Neuron (in vitro differentiated cells): ENCODE data around the gene YTHDF1.

Experiments used
- H2AFZ ChIP-seq: one replicate; pipeline ENCODE4 v1.6.1; 2013; ENCODE audit warnings: low read depth, mild to moderate bottlenecking, inconsistent platforms, low read length, moderate library complexity
- H3K27me3 ChIP-seq: one replicate; pipeline ENCODE4 v1.6.1; 2013; ENCODE audit warnings: low read length; ENCODE audit not compliant: insufficient read depth
- H3K36me3 ChIP-seq: one replicate; pipeline ENCODE4 v1.6.1; 2013; ENCODE audit warnings: low read length; ENCODE audit not compliant: insufficient read depth
- H3K4me1 ChIP-seq: one replicate; pipeline ENCODE4 v1.6.1; 2013; ENCODE audit warnings: low read length; ENCODE audit not compliant: insufficient read depth
- H3K4me3 ChIP-seq: 2 replicates; pipeline ENCODE4 v1.5.1; 2013; ENCODE audit warnings: mild to moderate bottlenecking, low read length, moderate library complexity
- H3K9me3 ChIP-seq: one replicate; pipeline ENCODE4 v1.6.1; 2013; ENCODE audit warnings: low read length

YTHDF1 gene

GRCh38 chr20:63204362-63204761, 11.6 kb downstream of the YTHDF1 start:
- H2AFZ ChIP-seq: no peak overlapping the region
- H3K4me1 ChIP-seq: no peaks in the 10 kb centered on the region
- H3K4me3 ChIP-seq: no peak overlapping the region
- no peaks in the 10 kb centered on the region for H3K27me3 ChIP-seq
- no peaks in the 10 kb centered on the region for H3K9me3 ChIP-seq
- peaks cover 86% of the 10 kb centered on the region for H3K36me3 ChIP-seq

GRCh38 chr20:63202811-63203526, 13.0 kb downstream of the YTHDF1 start:
- Histone ChIP-seq H3K4me1 (no peaks in the 10 kb centered on the region), H2AFZ (no peak overlapping the region), H3K27me3 (no peaks in the 10 kb centered on the region), H3K9me3 (no peaks in the 10 kb centered on the region), H3K36me3 (peaks cover 75% of the 10 kb centered on the region), H3K4me3 (no peak overlapping the region)

- no peaks in the 10 kb centered on the region for H3K4me1 ChIP-seq
- H3K36me3 ChIP-seq: peaks cover 79% of the 10 kb centered on the region
- no peaks in the 10 kb centered on the region for H3K9me3 ChIP-seq
Observed at GRCh38 chr20:63202021-63202420, 13.9 kb downstream of the YTHDF1 start.

GRCh38 chr20:63198606-63199005, 17.3 kb downstream of the YTHDF1 start:
- no peaks in the 10 kb centered on the region for H3K9me3 ChIP-seq
- no peak overlapping the region for H2AFZ ChIP-seq
- no peaks in the 10 kb centered on the region for H3K4me1 ChIP-seq
- H3K27me3 ChIP-seq: no peaks in the 10 kb centered on the region
- peaks cover 66% of the 10 kb centered on the region for H3K36me3 ChIP-seq
- H3K4me3 ChIP-seq: no peak overlapping the region

More at GRCh38 chr20:63202021-63202420, 13.9 kb downstream of the YTHDF1 start:
- Histone ChIP-seq H2AFZ (no peak overlapping the region), H3K27me3 (no peaks in the 10 kb centered on the region), H3K4me3 (no peak overlapping the region)

GRCh38 chr20:63196768-63197470, 19.0 kb downstream of the YTHDF1 start:
- Histone ChIP-seq H3K4me3 (no peak overlapping the region), H2AFZ (no peak overlapping the region), H3K4me1 (no peaks in the 10 kb centered on the region), H3K36me3 (peaks cover 49% of the 10 kb centered on the region), H3K9me3 (no peaks in the 10 kb centered on the region), H3K27me3 (no peaks in the 10 kb centered on the region)

- Histone ChIP-seq H3K36me3 (peaks cover 31% of the 10 kb centered on the region), H3K27me3 (no peaks in the 10 kb centered on the region), H2AFZ (no peak overlapping the region), H3K4me3 (no peak overlapping the region), H3K4me1 (no peaks in the 10 kb centered on the region), H3K9me3 (no peaks in the 10 kb centered on the region)
Observed at GRCh38 chr20:63194797-63195173, 21.1 kb downstream of the YTHDF1 start.

- Histone ChIP-seq H3K36me3 (peaks cover 28% of the 10 kb centered on the region), H2AFZ (no peak overlapping the region), H3K27me3 (no peaks in the 10 kb centered on the region), H3K4me1 (no peaks in the 10 kb centered on the region), H3K4me3 (no peak overlapping the region), H3K9me3 (no peaks in the 10 kb centered on the region)
Observed at GRCh38 chr20:63194007-63194796, 21.7 kb downstream of the YTHDF1 start.

GRCh38 chr20:63192721-63193120, 23.2 kb downstream of the YTHDF1 start:
- Histone ChIP-seq H2AFZ (no peak overlapping the region), H3K36me3 (peaks cover 25% of the 10 kb centered on the region), H3K27me3 (no peaks in the 10 kb centered on the region), H3K9me3 (no peaks in the 10 kb centered on the region), H3K4me1 (no peaks in the 10 kb centered on the region), H3K4me3 (no peak overlapping the region)

GRCh38 chr20:63191400-63191799, 24.5 kb downstream of the YTHDF1 start:
- Histone ChIP-seq H3K4me3 (no peak overlapping the region), H3K9me3 (no peaks in the 10 kb centered on the region), H3K4me1 (no peaks in the 10 kb centered on the region), H3K36me3 (peaks cover 12% of the 10 kb centered on the region), H3K27me3 (no peaks in the 10 kb centered on the region), H2AFZ (no peak overlapping the region)

- peaks cover 8% of the 10 kb centered on the region for H3K36me3 ChIP-seq
- no peak overlapping the region for H3K4me3 ChIP-seq
- no peaks in the 10 kb centered on the region for H3K27me3 ChIP-seq
- H3K9me3 ChIP-seq: no peaks in the 10 kb centered on the region
- no peaks in the 10 kb centered on the region for H3K4me1 ChIP-seq
- H2AFZ ChIP-seq: no peak overlapping the region
Observed at GRCh38 chr20:63190828-63191227, 25.1 kb downstream of the YTHDF1 start.

- no peak overlapping the region for H3K4me3 ChIP-seq
- no peaks in the 10 kb centered on the region for H3K9me3 ChIP-seq
- no peaks in the 10 kb centered on the region for H3K27me3 ChIP-seq
- no peak overlapping the region for H2AFZ ChIP-seq
- H3K4me1 ChIP-seq: no peaks in the 10 kb centered on the region
- peaks cover under 1% of the 10 kb centered on the region for H3K36me3 ChIP-seq
Observed at GRCh38 chr20:63189846-63190559, 25.9 kb downstream of the YTHDF1 start.

GRCh38 chr20:63189322-63189642, 26.6 kb downstream of the YTHDF1 start:
- no peaks in the 10 kb centered on the region for H3K27me3 ChIP-seq
- H3K36me3 ChIP-seq: no peaks in the 10 kb centered on the region
- H3K4me1 ChIP-seq: no peaks in the 10 kb centered on the region
- H3K4me3 ChIP-seq: no peak overlapping the region
- no peaks in the 10 kb centered on the region for H3K9me3 ChIP-seq
- no peak overlapping the region for H2AFZ ChIP-seq
